HEK293T (cell line): ENCODE data around the gene ADAMTS9.

Experiments used
- ARNT ChIP-seq: fragments of 450-650 bp; IDR thresholded peaks from 2 replicates; pipeline ENCODE4 v1.6.1; 2017; ENCODE audit warnings: mild to moderate bottlenecking
- SP1 ChIP-seq: fragments of 450-650 bp; IDR thresholded peaks from 2 replicates; pipeline ENCODE4 v1.6.1; 2017
- TARDBP ChIP-seq: fragments of 450-650 bp; IDR thresholded peaks from 2 replicates; pipeline ENCODE4 v1.6.1; 2016

DNA sequence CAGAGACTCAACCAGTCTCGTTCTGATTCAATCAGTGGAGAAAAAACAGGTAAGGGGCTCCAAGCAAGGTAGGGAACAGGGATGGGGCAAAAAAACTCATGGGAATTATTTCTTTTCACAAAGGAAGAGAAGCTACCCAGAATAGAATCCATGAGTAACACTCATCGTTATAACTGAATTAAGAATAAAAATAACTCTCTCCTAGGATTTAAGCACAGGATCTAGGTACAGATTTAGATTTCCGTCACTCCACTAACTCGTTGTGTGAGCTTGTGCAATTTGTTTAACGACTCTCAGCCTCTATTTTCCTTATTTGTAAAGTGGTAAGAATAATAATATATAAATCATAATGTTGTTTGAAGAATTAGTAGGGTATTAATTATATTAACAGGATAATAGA lies 68.6 kb downstream of the ADAMTS9 start:
- TF ChIP-seq SP1: no peak
- no peak for TF ChIP-seq TARDBP
- TF ChIP-seq ARNT: no peak
